Measurements from ENCODE around the gene VPS8.

Gene VPS8

GRCh38 chr3:184932777-184933176 is 120.8 kb downstream of the VPS8 start:
- Histone ChIP-seq H3K27ac (ENCODE audit: low read depth, low read length, poor library complexity, severe bottlenecking) (no peak overlapping the region), H3K4me1 (ENCODE audit: insufficient read depth, low read length, severe bottlenecking) (no peaks in the 10 kb centered on the region), H3K36me3 (ENCODE audit: insufficient read depth, low read length) (peaks cover 14% of the 10 kb centered on the region; the same call in 1 of the 2 replicates), H3F3A (ENCODE audit: insufficient read depth, low read length) (no peaks in the 10 kb centered on the region), H3K9ac (ENCODE audit: low read length) (no peak overlapping the region), H3K9me2 (ENCODE audit: low read depth, low read length) (no peaks in the 10 kb centered on the region), H4K20me1 (ENCODE audit: insufficient read depth, low read length) (no peaks in the 10 kb centered on the region), H3K27me3 (ENCODE audit: insufficient read depth, low read length) (no peaks in the 10 kb centered on the region), H3K9me3 (ENCODE audit: low read length) (no peaks in the 10 kb centered on the region), H3K4me2 (ENCODE audit: low read length) (no peak overlapping the region), H2AFZ (ENCODE audit: low read length) (no peak overlapping the region), H3K79me2 (ENCODE audit: insufficient read depth, low read length) (no peaks in the 10 kb centered on the region), H3K4me3 (ENCODE audit: low read depth, low read length, poor library complexity, severe bottlenecking) (no peak overlapping the region)
- no peak for TF ChIP-seq CTCF (IDR thresholded peaks at IDR 0.05; ENCODE audit: low read length)
- TF ChIP-seq EZH2 (IDR thresholded peaks at IDR 0.05; ENCODE audit: borderline replicate concordance, low read length), result no peak

GRCh38 chr3:184937611-184938010 is 125.6 kb downstream of the VPS8 start:
- H3F3A ChIP-seq (ENCODE audit: insufficient read depth, low read length), result no peaks in the 10 kb centered on the region
- H3K79me2 ChIP-seq (ENCODE audit: insufficient read depth, low read length), result no peaks in the 10 kb centered on the region
- H3K36me3 ChIP-seq (ENCODE audit: insufficient read depth, low read length), result peaks cover 4% of the 10 kb centered on the region; the same call in 1 of the 2 replicates
- H3K9me2 ChIP-seq (ENCODE audit: low read depth, low read length), result no peaks in the 10 kb centered on the region
- no peaks in the 10 kb centered on the region for H3K9me3 ChIP-seq (ENCODE audit: low read length)
- no peak overlapping the region for H3K4me3 ChIP-seq (ENCODE audit: low read depth, low read length, poor library complexity, severe bottlenecking)
- H3K9ac ChIP-seq (ENCODE audit: low read length), result no peak overlapping the region
- no peaks in the 10 kb centered on the region for H3K27me3 ChIP-seq (ENCODE audit: insufficient read depth, low read length)
- peaks cover 1% of the 10 kb centered on the region for H3K4me1 ChIP-seq (ENCODE audit: insufficient read depth, low read length, severe bottlenecking)
- no peak overlapping the region for H3K4me2 ChIP-seq (ENCODE audit: low read length)
- TF ChIP-seq EZH2 (IDR thresholded peaks at IDR 0.05; ENCODE audit: borderline replicate concordance, low read length) (no peak), CTCF (IDR thresholded peaks at IDR 0.05; ENCODE audit: low read length) (no peak)
- H2AFZ ChIP-seq (ENCODE audit: low read length), result no peak overlapping the region
- H3K27ac ChIP-seq (ENCODE audit: low read depth, low read length, poor library complexity, severe bottlenecking), result no peak overlapping the region
- no peaks in the 10 kb centered on the region for H4K20me1 ChIP-seq (ENCODE audit: insufficient read depth, low read length)

- H3K79me2 ChIP-seq (ENCODE audit: insufficient read depth, low read length), result no peaks in the 10 kb centered on the region
- H3K9ac ChIP-seq (ENCODE audit: low read length), result no peak overlapping the region
- H3K36me3 ChIP-seq (ENCODE audit: insufficient read depth, low read length), result peaks cover 10% of the 10 kb centered on the region; the same call in 1 of the 2 replicates
- peaks cover 5% of the 10 kb centered on the region for H3K4me1 ChIP-seq (ENCODE audit: insufficient read depth, low read length, severe bottlenecking)
- H3K4me3 ChIP-seq (ENCODE audit: low read depth, low read length, poor library complexity, severe bottlenecking), result no peak overlapping the region
- H3F3A ChIP-seq (ENCODE audit: insufficient read depth, low read length), result no peaks in the 10 kb centered on the region
- H3K4me2 ChIP-seq (ENCODE audit: low read length), result no peak overlapping the region
- H3K27me3 ChIP-seq (ENCODE audit: insufficient read depth, low read length), result no peaks in the 10 kb centered on the region
- H4K20me1 ChIP-seq (ENCODE audit: insufficient read depth, low read length), result no peaks in the 10 kb centered on the region
- no peak overlapping the region for H3K27ac ChIP-seq (ENCODE audit: low read depth, low read length, poor library complexity, severe bottlenecking)
- H3K9me3 ChIP-seq (ENCODE audit: low read length), result no peaks in the 10 kb centered on the region
- TF ChIP-seq EZH2 (IDR thresholded peaks at IDR 0.05; ENCODE audit: borderline replicate concordance, low read length) (no peak), CTCF (IDR thresholded peaks at IDR 0.05; ENCODE audit: low read length) (no peak)
- no peak overlapping the region for H2AFZ ChIP-seq (ENCODE audit: low read length)
- H3K9me2 ChIP-seq (ENCODE audit: low read depth, low read length), result no peaks in the 10 kb centered on the region
These were observed 129.4 kb downstream of the VPS8 start for GRCh38 chr3:184941408-184941807.

All from OCI-LY1 (cell line).